ENCODE data around the gene IQCF6. TPM values are rescaled to one million over a fixed set of nuclear protein-coding genes. Genes with fewer than 3 reads are reported as not detected.

IQCF6 gene
- total RNA-seq, 1 experiment from 2014 or later = not detected

GRCh38 chr3:51813539-51813938, 34.5 kb upstream of the IQCF6 start:
- H3K4me2 ChIP-seq (ENCODE audit: low read depth, low read length, poor library complexity, severe bottlenecking) = no peak overlapping the region
- no peak overlapping the region for H3K27ac ChIP-seq (ENCODE audit: low read length)
- no peaks in the 10 kb centered on the region for H3K4me1 ChIP-seq (ENCODE audit: low read length)
- no peak for DNase-seq
- no peaks in the 10 kb centered on the region for H3K9me2 ChIP-seq (replicated peaks; ENCODE audit: insufficient read depth, low read length)
- H4K20me1 ChIP-seq (ENCODE audit: insufficient read depth, low read depth, low read length) = no peaks in the 10 kb centered on the region
- H3K4me3 ChIP-seq (ENCODE audit: low read length) = no peak overlapping the region
- H3K79me2 ChIP-seq (ENCODE audit: low read length) = no peaks in the 10 kb centered on the region
- H2AFZ ChIP-seq (ENCODE audit: low read length) = no peak overlapping the region
- H3K27me3 ChIP-seq (ENCODE audit: low read length) = no peaks in the 10 kb centered on the region
- H3K9me3 ChIP-seq (ENCODE audit: low read length) = no peaks in the 10 kb centered on the region
- H3K36me3 ChIP-seq (ENCODE audit: insufficient read depth, low read length) = no peaks in the 10 kb centered on the region
- no peak overlapping the region for H3K9ac ChIP-seq (ENCODE audit: low read length)

GRCh38 chr3:51808934-51809333, 29.9 kb upstream of the IQCF6 start:
- Histone ChIP-seq H3K4me1 (ENCODE audit: low read length) (no peaks in the 10 kb centered on the region), H3K27me3 (ENCODE audit: low read length) (no peaks in the 10 kb centered on the region; the same call in 1 of the 2 replicates), H3K79me2 (ENCODE audit: low read length) (no peaks in the 10 kb centered on the region), H2AFZ (ENCODE audit: low read length) (no peak overlapping the region), H3K9me3 (ENCODE audit: low read length) (no peaks in the 10 kb centered on the region), H3K36me3 (ENCODE audit: insufficient read depth, low read length) (no peaks in the 10 kb centered on the region), H3K4me2 (ENCODE audit: low read depth, low read length, poor library complexity, severe bottlenecking) (no peak overlapping the region), H3K27ac (ENCODE audit: low read length) (no peak overlapping the region), H3K9me2 (replicated peaks; ENCODE audit: insufficient read depth, low read length) (no peaks in the 10 kb centered on the region), H3K4me3 (ENCODE audit: low read length) (no peak overlapping the region), H3K9ac (ENCODE audit: low read length) (no peak overlapping the region), H4K20me1 (ENCODE audit: insufficient read depth, low read depth, low read length) (no peaks in the 10 kb centered on the region)
- no peak for DNase-seq

GRCh38 chr3:51802106-51802703, 23.2 kb upstream of the IQCF6 start:
- Histone ChIP-seq H3K4me1 (ENCODE audit: low read length) (no peaks in the 10 kb centered on the region), H3K36me3 (ENCODE audit: insufficient read depth, low read length) (no peaks in the 10 kb centered on the region), H3K4me2 (ENCODE audit: low read depth, low read length, poor library complexity, severe bottlenecking) (no peak overlapping the region), H3K27ac (ENCODE audit: low read length) (no peak overlapping the region), H3K9me3 (ENCODE audit: low read length) (no peaks in the 10 kb centered on the region), H3K79me2 (ENCODE audit: low read length) (no peaks in the 10 kb centered on the region), H3K27me3 (ENCODE audit: low read length) (no peaks in the 10 kb centered on the region; the same call in 1 of the 2 replicates), H3K4me3 (ENCODE audit: low read length) (no peak overlapping the region), H3K9me2 (replicated peaks; ENCODE audit: insufficient read depth, low read length) (no peaks in the 10 kb centered on the region), H2AFZ (ENCODE audit: low read length) (no peak overlapping the region), H4K20me1 (ENCODE audit: insufficient read depth, low read depth, low read length) (no peaks in the 10 kb centered on the region), H3K9ac (ENCODE audit: low read length) (no peak overlapping the region)
- DNase-seq = no peak

- H3K9ac ChIP-seq (ENCODE audit: low read length) = no peak overlapping the region
- DNase-seq = no peak
- H3K4me2 ChIP-seq (ENCODE audit: low read depth, low read length, poor library complexity, severe bottlenecking) = no peak overlapping the region
- no peak overlapping the region for H2AFZ ChIP-seq (ENCODE audit: low read length)
- no peak overlapping the region for H3K4me3 ChIP-seq (ENCODE audit: low read length)
- H3K27me3 ChIP-seq (ENCODE audit: low read length) = no peaks in the 10 kb centered on the region
- no peaks in the 10 kb centered on the region for H3K9me2 ChIP-seq (replicated peaks; ENCODE audit: insufficient read depth, low read length)
- H3K27ac ChIP-seq (ENCODE audit: low read length) = no peak overlapping the region
- no peaks in the 10 kb centered on the region for H3K79me2 ChIP-seq (ENCODE audit: low read length)
- no peaks in the 10 kb centered on the region for H3K36me3 ChIP-seq (ENCODE audit: insufficient read depth, low read length)
- no peaks in the 10 kb centered on the region for H3K9me3 ChIP-seq (ENCODE audit: low read length)
- no peaks in the 10 kb centered on the region for H3K4me1 ChIP-seq (ENCODE audit: low read length)
- H4K20me1 ChIP-seq (ENCODE audit: insufficient read depth, low read depth, low read length) = no peaks in the 10 kb centered on the region
Observed at GRCh38 chr3:51800750-51801125, 21.7 kb upstream of the IQCF6 start.

GRCh38 chr3:51799879-51800749, 21.1 kb upstream of the IQCF6 start:
- Histone ChIP-seq H3K9me3 (ENCODE audit: low read length) (no peaks in the 10 kb centered on the region), H3K9ac (ENCODE audit: low read length) (no peak overlapping the region), H3K27me3 (ENCODE audit: low read length) (no peaks in the 10 kb centered on the region), H3K4me1 (ENCODE audit: low read length) (no peaks in the 10 kb centered on the region), H3K4me3 (ENCODE audit: low read length) (no peak overlapping the region), H3K27ac (ENCODE audit: low read length) (no peak overlapping the region), H3K36me3 (ENCODE audit: insufficient read depth, low read length) (no peaks in the 10 kb centered on the region), H2AFZ (ENCODE audit: low read length) (no peak overlapping the region), H3K79me2 (ENCODE audit: low read length) (no peaks in the 10 kb centered on the region), H4K20me1 (ENCODE audit: insufficient read depth, low read depth, low read length) (no peaks in the 10 kb centered on the region), H3K4me2 (ENCODE audit: low read depth, low read length, poor library complexity, severe bottlenecking) (no peak overlapping the region), H3K9me2 (replicated peaks; ENCODE audit: insufficient read depth, low read length) (no peaks in the 10 kb centered on the region)
- DNase-seq = peak; percentile 80

- Histone ChIP-seq H3K9ac (ENCODE audit: low read length) (no peak overlapping the region), H3K27me3 (ENCODE audit: low read length) (no peaks in the 10 kb centered on the region), H3K4me2 (ENCODE audit: low read depth, low read length, poor library complexity, severe bottlenecking) (no peak overlapping the region), H4K20me1 (ENCODE audit: insufficient read depth, low read depth, low read length) (no peaks in the 10 kb centered on the region), H3K4me3 (ENCODE audit: low read length) (no peak overlapping the region), H3K27ac (ENCODE audit: low read length) (no peak overlapping the region), H3K79me2 (ENCODE audit: low read length) (no peaks in the 10 kb centered on the region), H3K4me1 (ENCODE audit: low read length) (no peaks in the 10 kb centered on the region), H3K36me3 (ENCODE audit: insufficient read depth, low read length) (no peaks in the 10 kb centered on the region), H3K9me3 (ENCODE audit: low read length) (no peaks in the 10 kb centered on the region), H3K9me2 (replicated peaks; ENCODE audit: insufficient read depth, low read length) (no peaks in the 10 kb centered on the region), H2AFZ (ENCODE audit: low read length) (no peak overlapping the region)
- DNase-seq = no peak
Observed at GRCh38 chr3:51798411-51798963, 19.4 kb upstream of the IQCF6 start.

- Histone ChIP-seq H3K9me3 (ENCODE audit: low read length) (no peaks in the 10 kb centered on the region), H4K20me1 (ENCODE audit: insufficient read depth, low read depth, low read length) (no peaks in the 10 kb centered on the region), H3K4me2 (ENCODE audit: low read depth, low read length, poor library complexity, severe bottlenecking) (no peak overlapping the region), H3K36me3 (ENCODE audit: insufficient read depth, low read length) (no peaks in the 10 kb centered on the region), H3K79me2 (ENCODE audit: low read length) (no peaks in the 10 kb centered on the region), H3K9me2 (replicated peaks; ENCODE audit: insufficient read depth, low read length) (no peaks in the 10 kb centered on the region), H3K4me3 (ENCODE audit: low read length) (no peak overlapping the region), H3K4me1 (ENCODE audit: low read length) (no peaks in the 10 kb centered on the region), H3K27ac (ENCODE audit: low read length) (no peak overlapping the region), H2AFZ (ENCODE audit: low read length) (no peak overlapping the region), H3K27me3 (ENCODE audit: low read length) (no peaks in the 10 kb centered on the region; the same call in 1 of the 2 replicates), H3K9ac (ENCODE audit: low read length) (no peak overlapping the region)
- no peak for DNase-seq
Observed at GRCh38 chr3:51796854-51797253, 17.8 kb upstream of the IQCF6 start.

GRCh38 chr3:51794206-51794605, 15.2 kb upstream of the IQCF6 start:
- no peaks in the 10 kb centered on the region for H3K4me1 ChIP-seq (ENCODE audit: low read length)
- H3K27me3 ChIP-seq (ENCODE audit: low read length) = no peaks in the 10 kb centered on the region; the same call in 1 of the 2 replicates
- no peak overlapping the region for H3K4me2 ChIP-seq (ENCODE audit: low read depth, low read length, poor library complexity, severe bottlenecking)
- H4K20me1 ChIP-seq (ENCODE audit: insufficient read depth, low read depth, low read length) = no peaks in the 10 kb centered on the region
- H3K27ac ChIP-seq (ENCODE audit: low read length) = no peak overlapping the region
- no peaks in the 10 kb centered on the region for H3K79me2 ChIP-seq (ENCODE audit: low read length)
- H3K9ac ChIP-seq (ENCODE audit: low read length) = no peak overlapping the region
- no peaks in the 10 kb centered on the region for H3K36me3 ChIP-seq (ENCODE audit: insufficient read depth, low read length)
- no peak for DNase-seq
- H3K9me3 ChIP-seq (ENCODE audit: low read length) = no peaks in the 10 kb centered on the region
- H3K9me2 ChIP-seq (replicated peaks; ENCODE audit: insufficient read depth, low read length) = no peaks in the 10 kb centered on the region
- no peak overlapping the region for H3K4me3 ChIP-seq (ENCODE audit: low read length)
- no peak overlapping the region for H2AFZ ChIP-seq (ENCODE audit: low read length)

Data from Karpas-422 (cell line).